Kidney epithelial cell (primary cell): Measurements from ENCODE around the gene CYTH2. TPM values are rescaled to one million over a fixed set of nuclear protein-coding genes. Genes with fewer than 3 reads are reported as not detected.

Source experiments
- DNase-seq: peaks from one replicate; pipeline ENCODE4 v3.0.0-alpha.2; 2010; ENCODE audit warnings: low read depth
- H3K27me3 ChIP-seq: 2 replicates; pipeline ENCODE4 v1.6.0; 2011; ENCODE audit warnings: low read length; ENCODE audit not compliant: control insufficient read depth, insufficient read depth
- H3K36me3 ChIP-seq: 2 replicates; pipeline ENCODE4 v1.5.1; 2011; ENCODE audit warnings: low read length; ENCODE audit not compliant: control insufficient read depth, insufficient read depth
- H3K4me3 ChIP-seq: 2 replicates; pipeline ENCODE4 v1.5.1; 2011; ENCODE audit warnings: low read depth, mild to moderate bottlenecking, control low read depth, low read length
- CTCF ChIP-seq: IDR thresholded peaks from 2 replicates; pipeline ENCODE4 v1.5.1; 2011; ENCODE audit warnings: mild to moderate bottlenecking, moderate library complexity, low read length, control low read depth, inconsistent platforms; ENCODE audit not compliant: insufficient read depth, poor library complexity, severe bottlenecking
- total RNA-seq: library from RNA; depleted of rRNA; stranded (reverse); fragments of >200 nt; gene quantifications from 2 replicates; pipeline ENCODE4 v1.2.3, GENCODE V29; 2015

CYTH2 gene
- total RNA-seq, 1 donor from 2014 or later = 77.3 TPM

GRCh38 chr19:48520134-48520533 is 51.0 kb downstream of the CYTH2 start:
- Histone ChIP-seq H3K4me3 (no peak overlapping the region), H3K36me3 (no peaks in the 10 kb centered on the region), H3K27me3 (no peaks in the 10 kb centered on the region)
- DNase-seq = no peak
- TF ChIP-seq CTCF = no peak

DNA sequence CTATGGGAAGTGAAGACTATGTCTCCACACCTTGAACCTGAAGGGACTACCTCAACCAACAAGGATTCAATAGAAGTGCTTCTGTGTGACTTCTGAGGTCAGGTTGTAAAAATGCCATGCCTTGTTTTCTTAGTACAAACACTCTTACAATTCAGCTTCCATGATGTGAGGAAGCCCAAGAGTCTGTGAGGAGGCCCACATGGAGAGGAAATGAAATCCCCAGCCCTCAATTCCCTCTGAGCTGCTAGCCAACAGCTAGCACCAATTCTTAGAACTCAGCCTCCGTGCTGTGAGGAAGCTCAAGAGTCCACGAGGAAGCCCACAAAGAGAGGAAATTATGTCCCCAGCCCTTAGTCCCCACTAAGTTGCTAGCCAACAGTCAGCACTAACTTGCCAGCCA is 55.1 kb downstream of the CYTH2 start:
- no peak for DNase-seq
- no peak for TF ChIP-seq CTCF
- Histone ChIP-seq H3K4me3 (no peak overlapping the region), H3K36me3 (no peaks in the 10 kb centered on the region), H3K27me3 (no peaks in the 10 kb centered on the region)

GRCh38 chr19:48524732-48525131 is 55.6 kb downstream of the CYTH2 start:
- Histone ChIP-seq H3K36me3 (no peaks in the 10 kb centered on the region), H3K4me3 (no peak overlapping the region), H3K27me3 (no peaks in the 10 kb centered on the region)
- TF ChIP-seq CTCF = no peak
- no peak for DNase-seq

DNA sequence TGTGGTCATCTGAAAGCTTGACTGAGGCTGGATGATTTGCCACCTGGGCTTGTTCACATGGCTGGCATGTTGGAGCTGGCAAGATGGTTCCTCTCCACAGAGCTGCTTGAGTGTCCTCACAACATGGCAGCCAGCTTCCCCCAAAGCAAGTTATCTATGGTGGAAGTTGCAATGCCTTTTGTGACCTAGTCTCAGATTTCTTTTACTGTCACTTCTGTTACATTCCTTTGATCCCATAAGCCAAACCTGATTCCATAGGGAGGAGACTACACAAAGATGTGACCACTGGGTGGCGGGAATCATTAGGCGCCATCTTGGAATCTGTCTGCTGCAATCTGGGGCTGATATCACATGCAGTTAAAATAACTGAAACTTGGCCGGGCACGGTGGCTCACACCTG is 60.0 kb downstream of the CYTH2 start:
- DNase-seq = no peak
- Histone ChIP-seq H3K27me3 (no peaks in the 10 kb centered on the region), H3K36me3 (no peaks in the 10 kb centered on the region), H3K4me3 (no peak overlapping the region)
- TF ChIP-seq CTCF = no peak

GRCh38 chr19:48530066-48530720 is 61.0 kb downstream of the CYTH2 start:
- Histone ChIP-seq H3K36me3 (no peaks in the 10 kb centered on the region), H3K27me3 (no peaks in the 10 kb centered on the region), H3K4me3 (no peak overlapping the region)
- TF ChIP-seq CTCF = no peak
- no peak for DNase-seq

DNA sequence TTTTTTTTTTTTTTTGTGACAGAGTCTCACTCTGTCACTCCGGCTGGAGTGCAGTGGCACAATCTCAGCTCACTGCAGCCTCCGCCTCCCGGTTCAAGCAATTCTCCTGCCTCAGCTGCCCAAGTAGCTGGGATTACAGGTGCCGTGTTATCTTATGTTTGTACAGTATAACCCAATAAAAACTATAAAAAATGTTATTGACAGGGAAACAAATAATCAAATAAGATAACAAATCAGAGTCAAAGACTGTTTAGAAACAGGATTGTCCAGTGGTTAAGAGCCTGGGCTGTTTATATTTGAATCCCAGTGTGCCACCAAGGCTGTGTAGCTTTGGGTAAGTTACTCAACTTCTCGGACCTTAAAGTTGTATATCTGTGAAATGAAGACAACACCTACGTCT is 61.6 kb downstream of the CYTH2 start:
- no peak for DNase-seq
- Histone ChIP-seq H3K4me3 (no peak overlapping the region), H3K36me3 (no peaks in the 10 kb centered on the region), H3K27me3 (no peaks in the 10 kb centered on the region)
- TF ChIP-seq CTCF = no peak
